Suppressor macrophage (primary cell): ENCODE measurements around the gene CEACAM3.

ENCODE experiments used
- DNase-seq, 4 experiments: peaks; one replicate each; pipeline ENCODE4 v3.0.0-alpha.2; 2020 to 2022

Gene CEACAM3

DNA sequence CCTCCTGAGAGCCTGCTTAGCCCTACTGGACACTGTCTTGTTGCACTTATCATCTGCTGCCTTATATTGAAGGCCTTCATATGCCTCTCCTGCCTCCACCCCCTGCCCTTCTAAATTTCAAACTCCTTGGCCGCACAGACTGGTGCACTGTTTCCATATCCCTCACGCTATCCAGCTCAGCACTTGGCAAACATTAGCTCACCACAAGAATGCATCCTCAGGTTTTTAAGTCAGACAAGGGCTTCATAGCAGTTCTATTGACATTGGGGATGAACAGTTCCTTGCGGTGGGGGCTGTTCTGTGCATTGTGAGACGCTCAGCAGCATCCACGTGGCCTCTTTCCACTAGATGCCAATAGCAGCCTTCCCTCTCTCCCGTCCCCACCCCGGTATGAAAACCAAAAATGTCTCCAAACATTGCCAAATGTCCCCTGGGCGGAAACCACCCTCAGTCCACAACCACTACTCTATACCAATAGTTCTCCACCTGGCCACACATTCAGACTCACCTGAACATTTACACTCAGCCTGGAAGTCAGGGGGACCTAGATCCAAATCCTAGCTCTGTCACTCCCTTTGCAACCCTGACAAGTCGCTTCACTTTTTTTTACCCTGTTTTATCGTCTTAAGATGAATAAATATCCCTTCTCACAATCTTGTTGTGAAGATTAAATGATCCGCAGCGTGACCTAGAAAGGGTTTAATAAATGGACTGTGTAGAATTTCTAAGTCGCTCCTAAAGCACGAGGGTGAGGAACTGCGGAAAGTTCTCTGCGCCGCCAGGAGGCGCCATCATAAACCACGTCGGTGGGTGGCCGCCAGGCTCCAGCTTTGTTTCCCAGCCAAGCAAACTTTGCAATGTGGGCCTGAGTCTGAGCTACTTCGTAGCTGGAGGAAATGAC lies 3.6 kb upstream of the CEACAM3 start:
- peak; percentile 77 to 91 (median 86) for DNase-seq

GRCh38 chr19:41793414-41793727 lies 3.0 kb upstream of the CEACAM3 start:
- no peak for DNase-seq

DNA sequence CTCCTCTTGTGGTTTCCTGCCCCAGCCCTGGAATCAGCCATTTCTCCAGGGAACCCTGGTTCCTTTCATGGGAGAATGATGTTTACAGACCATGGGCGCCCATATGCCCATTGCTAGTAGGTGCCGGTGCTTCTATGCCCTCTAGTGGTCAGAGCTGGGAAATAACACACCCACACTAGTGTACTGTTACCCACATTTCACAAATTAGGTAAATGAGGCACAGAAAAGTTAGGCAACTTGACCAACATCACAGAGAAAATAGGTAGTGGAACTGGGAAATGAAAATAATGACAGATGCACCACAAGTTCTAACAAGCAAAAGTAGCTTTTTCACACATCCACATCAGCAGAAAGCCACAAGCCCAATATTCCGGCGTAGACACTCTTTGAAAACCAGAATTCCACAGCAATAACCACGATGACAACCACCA lies 1.3 kb upstream of the CEACAM3 start:
- DNase-seq: peak; percentile 79 to 84 (median 81)

- no peak for DNase-seq
Measured at GRCh38 chr19:41796901-41797300, 514 bp downstream of the CEACAM3 start.

DNA sequence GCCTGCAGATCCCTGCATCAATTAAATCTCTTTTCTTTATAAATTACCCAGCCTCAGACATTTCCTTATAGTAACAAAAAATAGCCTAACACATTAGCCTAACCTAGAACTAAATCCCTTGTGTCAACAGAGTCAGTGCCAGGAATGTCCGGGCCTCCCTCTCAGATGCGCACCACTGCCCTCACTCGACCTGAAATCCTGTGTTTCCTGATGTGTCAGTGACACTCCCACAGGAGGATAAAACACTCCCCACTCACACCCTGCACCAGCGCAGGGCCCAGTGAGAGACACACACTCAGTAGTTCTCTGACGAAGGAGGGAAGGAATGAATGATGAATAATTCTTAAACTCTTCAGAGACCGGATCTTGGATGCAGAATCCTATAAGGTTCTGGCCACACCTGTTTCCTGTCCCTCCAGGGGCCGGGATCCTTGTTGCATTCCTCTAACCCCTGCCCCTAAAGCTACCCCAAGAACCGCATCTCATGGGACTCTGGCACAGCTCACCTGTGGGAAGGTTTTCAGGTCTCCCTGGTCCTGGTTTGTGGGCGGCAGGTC lies 3.1 kb downstream of the CEACAM3 start:
- no peak for DNase-seq

- no peak for DNase-seq
Measured at GRCh38 chr19:41801031-41801430, 4.6 kb downstream of the CEACAM3 start.

GRCh38 chr19:41801792-41802211 lies 5.4 kb downstream of the CEACAM3 start:
- DNase-seq: peak; percentile 74 to 94 (median 84)

GRCh38 chr19:41802770-41803169 lies 6.4 kb downstream of the CEACAM3 start:
- no peak for DNase-seq

- no peak for DNase-seq
Measured at GRCh38 chr19:41804336-41804735, 7.9 kb downstream of the CEACAM3 start.

DNA sequence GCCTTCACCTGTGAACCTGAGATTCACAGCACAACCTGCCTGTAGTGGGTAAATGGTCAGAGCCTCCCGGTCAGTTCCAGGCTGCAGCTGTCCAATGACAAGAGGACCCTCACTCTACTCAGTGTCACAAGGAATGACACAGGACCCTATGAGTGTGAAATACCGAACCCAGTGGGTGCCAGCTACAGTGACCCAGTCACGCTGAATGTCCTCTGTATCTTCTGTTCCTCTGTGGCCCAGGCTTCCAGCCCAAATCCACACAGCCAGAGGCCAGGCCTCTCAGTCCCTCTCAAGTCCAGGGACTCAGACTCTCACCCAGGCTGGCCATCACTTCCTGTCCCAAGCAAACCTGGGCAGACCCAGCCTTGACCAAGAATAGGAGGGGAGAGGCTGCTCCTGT lies 10.8 kb downstream of the CEACAM3 start:
- DNase-seq: no peak

DNA sequence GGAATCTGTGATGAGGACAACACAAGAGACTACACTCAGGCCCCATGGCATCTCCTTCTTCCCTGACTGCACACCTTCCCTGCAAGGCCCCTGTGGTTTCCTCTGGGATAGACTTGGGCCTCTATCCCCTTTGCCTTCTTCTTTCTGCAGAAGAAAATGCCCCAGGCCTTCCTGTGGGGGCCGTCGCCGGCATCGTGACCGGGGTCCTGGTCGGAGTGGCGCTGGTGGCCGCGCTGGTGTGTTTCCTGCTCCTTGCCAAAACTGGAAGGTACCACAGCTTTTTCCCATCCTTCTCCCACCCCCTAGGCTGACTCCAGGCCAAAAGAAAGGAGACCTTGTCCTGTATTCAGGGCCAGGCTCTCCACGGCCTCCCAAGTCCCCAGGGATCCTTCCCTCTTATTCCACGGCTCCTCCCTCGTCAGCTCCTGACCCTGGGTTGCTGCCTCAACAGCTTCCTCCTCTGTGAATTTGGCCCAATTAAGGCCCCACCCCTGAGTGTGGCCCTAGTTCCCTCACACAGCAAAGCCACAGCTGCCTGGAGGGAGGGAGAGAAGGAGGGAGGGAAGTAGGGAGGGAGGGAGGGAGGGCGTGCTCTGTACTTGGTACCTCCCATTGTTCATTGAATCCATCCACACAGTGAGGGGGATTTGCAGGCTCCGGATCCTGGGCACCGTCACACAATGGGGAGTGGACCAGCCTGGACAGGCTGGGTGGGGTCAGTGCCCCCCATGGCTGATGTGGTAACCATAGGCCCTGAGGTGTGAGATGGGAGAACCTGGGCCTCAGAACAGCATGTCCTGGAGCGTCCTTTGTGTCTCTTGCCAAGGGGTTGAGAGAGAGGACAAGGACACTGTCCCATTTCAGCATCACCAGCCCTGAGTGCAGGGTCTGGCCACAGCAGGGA lies 12.5 kb downstream of the CEACAM3 start:
- DNase-seq: peak; percentile 72 to 87 (median 81)

DNA sequence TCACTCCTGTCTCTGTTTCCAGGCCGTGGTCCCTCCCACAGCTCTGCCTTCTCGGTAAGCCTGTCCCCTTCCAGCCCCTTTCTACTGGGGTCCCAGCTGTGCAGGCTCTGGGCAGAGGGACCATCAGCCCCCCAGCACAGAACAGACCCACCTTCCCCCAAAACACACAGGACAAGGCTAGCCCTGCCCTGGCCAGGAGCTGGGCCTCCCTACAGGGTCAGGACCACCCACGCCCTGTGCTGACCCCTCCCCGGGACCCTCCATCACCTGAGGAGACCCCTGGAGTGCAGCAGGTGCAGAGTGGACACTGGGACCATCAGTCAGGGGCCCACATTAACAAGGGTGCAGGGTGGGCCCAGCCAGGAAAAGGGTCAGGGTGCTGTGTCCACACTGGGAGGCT lies 13.9 kb downstream of the CEACAM3 start:
- DNase-seq: no peak

GRCh38 chr19:41811036-41811435 lies 14.6 kb downstream of the CEACAM3 start:
- DNase-seq: peak; percentile 82 to 92 (median 86)

- DNase-seq: no peak
Measured at GRCh38 chr19:41811981-41812380, 15.6 kb downstream of the CEACAM3 start.

DNA sequence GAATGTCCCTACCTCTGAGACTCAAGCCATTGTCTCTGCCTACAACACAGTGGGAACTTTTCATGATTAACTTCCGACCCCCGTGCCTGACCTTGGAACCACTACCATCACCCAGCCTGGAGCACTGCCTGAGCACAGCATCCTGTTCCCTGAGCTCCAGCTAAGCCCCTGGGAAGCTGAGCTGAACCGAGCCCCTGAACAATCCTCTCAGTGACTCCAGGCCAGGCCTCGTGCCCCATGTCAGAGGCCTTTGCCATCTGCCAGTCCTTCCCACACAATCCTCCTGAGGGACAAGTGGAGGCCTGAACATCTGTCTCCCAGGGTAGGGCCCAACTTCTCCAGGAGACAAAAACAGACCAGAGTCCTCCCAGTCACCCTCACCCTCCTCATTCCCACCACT lies 17.5 kb downstream of the CEACAM3 start:
- no peak for DNase-seq

DNA sequence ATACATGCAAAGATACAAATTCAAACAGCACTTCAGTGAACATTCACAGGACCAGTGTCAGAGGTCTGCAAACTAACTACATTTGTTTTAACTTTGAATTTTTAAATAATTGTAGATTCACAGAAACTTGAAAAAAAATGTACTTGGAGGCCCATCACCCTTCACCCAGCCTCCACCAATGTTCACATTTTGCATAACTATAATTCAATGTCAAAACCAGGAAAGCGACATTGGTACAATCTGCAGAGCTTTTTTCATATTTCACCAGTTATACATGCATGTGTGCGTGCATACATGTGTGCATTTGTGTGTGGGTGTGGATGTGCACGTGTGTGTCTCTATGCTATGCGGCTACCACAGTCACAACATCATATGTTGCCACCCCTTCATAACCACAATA lies 18.9 kb downstream of the CEACAM3 start:
- no peak for DNase-seq

DNA sequence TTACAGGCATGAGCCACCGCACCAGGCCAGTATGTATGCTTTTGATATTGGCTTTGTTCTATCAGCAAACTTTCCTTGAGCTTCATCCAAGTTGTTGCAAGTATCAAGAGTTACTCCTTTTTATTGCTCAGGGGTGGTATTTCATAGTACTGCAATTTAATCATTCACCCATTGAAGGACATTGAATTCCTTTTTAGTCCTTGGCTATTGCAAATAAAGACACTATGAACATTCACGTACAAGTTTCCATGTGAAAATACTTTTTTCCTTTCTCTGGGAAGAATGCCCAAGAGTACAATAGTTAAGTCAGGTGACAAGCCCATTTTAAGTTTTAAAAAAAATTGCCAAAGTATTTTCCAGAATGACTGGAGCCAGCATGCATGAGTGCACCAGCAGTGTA lies 20.4 kb downstream of the CEACAM3 start:
- no peak for DNase-seq

GRCh38 chr19:41821003-41821735 lies 24.8 kb downstream of the CEACAM3 start:
- DNase-seq: peak; percentile 72 to 86 (median 77)

DNA sequence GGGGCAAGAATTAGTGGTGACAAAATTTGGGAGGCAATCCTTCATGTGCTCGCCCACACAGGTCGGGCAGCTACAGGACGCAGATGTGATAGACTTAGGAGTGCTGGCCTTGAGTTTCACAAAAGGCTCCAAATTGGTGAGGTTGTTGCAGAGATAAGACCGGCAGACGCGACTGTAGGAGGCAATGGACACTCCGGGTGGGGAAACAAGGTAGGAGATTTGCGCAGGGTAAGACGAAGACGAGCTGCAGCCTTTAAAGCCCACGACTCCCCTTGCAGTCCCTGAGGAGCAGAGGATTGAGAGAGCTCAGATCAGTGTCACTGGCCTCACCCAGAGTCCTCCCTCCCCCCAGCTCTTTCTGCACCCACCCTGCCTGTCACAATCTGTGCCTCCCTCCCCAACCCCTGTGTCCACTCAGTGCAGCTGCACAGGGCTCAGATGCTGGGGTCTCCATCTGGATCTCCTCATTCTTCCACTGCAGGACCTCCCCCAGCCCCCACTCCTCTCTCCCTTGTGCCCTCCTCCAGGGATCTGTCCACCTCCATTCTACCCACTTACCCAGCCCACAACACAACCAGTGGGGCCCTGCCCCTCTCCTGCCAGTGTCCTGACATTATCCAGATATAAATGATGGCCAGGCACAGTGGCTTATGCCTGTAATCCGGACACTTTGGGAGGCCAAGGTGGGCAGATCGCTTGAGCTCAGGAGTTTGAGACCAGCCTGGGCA lies 41.8 kb downstream of the CEACAM3 start:
- no peak for DNase-seq

DNA sequence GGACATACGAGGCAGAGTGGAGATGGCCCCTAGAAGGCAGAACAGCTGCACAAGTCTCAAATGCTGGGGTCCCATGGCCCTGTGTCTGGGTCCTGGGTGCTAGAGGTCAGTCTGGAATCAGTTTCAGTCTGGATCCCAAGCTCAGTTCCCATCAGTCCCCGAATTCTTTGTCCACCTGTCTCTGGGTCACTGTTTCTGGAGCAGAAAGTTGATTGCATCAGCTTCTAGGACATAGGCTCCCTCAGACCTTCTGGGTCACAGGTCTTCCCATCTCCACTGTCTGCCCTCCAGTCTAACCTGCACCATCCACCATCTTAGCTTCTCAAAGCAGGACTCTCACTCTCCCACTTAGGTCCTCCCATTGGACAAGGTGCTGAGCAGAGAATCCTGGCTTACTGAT lies 42.8 kb downstream of the CEACAM3 start:
- DNase-seq: no peak

DNA sequence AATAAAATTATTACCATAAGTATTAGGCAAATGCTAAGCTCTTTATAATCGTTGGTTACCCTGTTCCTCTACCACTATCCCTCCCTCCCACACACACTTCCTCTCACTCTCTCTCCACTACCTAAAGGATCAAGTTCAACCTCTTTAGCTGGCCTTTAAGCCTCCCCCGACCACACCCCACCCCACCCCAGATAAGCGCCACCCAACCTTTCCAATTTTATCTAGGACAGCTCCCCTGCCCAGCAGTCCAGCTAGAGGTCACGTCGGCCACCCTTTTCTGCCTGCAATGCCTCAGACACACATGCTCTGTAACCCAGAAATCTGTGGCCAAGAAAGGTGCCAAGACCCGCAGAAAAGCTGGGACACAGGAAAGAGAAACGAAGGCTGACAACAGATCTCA lies 47.0 kb downstream of the CEACAM3 start:
- DNase-seq: no peak

DNA sequence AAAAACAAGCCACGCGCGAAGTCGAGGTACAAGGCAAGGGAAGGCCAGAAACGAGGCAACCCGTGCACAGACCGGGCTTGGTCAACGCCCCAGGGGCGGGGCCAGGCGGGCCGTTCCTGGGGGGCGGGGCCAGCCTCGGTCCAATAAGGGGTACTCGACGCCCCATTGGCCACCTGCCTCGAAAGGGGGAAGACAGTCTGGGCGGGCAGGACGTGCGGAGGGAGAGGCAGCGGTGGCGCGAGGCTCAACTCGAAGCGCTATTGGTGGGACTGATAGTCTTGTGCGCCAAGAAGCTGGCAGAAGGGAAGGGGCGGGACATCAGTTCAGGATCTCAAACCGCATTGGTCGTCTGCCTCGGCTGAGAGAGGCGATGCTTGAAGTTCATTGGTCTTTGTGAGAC lies 48.2 kb downstream of the CEACAM3 start, which contains the start of gene LYPD4:
Gene LYPD4 (minus strand): TSS at position 83 of the 400 bp plus-strand sequence. CDS start 5,398 bp downstream, outside the sequence.
- no peak for DNase-seq

DNA sequence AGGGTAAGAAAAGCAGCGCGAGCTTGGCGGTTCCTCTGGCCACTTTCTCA lies 48.4 kb downstream of the CEACAM3 start, which contains the start of gene DMRTC2:
Gene DMRTC2 (plus strand): TSS at position 42 of the 50 bp plus-strand sequence. CDS start 2,387 bp downstream, outside the sequence.
- DNase-seq: no peak
